GM19025 (cell line): ENCODE measurements around the gene TTLL6.
"Not testable (repeated sequence)": the region's sequence is repeated elsewhere in the genome, so short reads cannot be mapped to it uniquely, and the experiment has no call there.

ENCODE experiments used
- ATAC-seq: cut with Tn5 transposase; IDR thresholded peaks from one replicate; pipeline ENCODE4 v1.9.1; 2021; ENCODE audit warnings: mild to moderate bottlenecking, low read depth, moderate library complexity; ENCODE audit not compliant: unreplicated experiment

The TTLL6 gene

GRCh38 chr17:48726114-48726915 lies 90.7 kb downstream of the TTLL6 start:
- ATAC-seq = no peak

GRCh38 chr17:48725288-48726064 lies 91.6 kb downstream of the TTLL6 start:
- ATAC-seq = no peak

- no peak for ATAC-seq
Measured at GRCh38 chr17:48725004-48725287, 92.1 kb downstream of the TTLL6 start.

GRCh38 chr17:48724251-48725003 lies 92.6 kb downstream of the TTLL6 start:
- ATAC-seq = no peak

GRCh38 chr17:48723423-48724250 lies 93.4 kb downstream of the TTLL6 start:
- no peak for ATAC-seq

- no peak for ATAC-seq
Measured at GRCh38 chr17:48722915-48723422, 94.1 kb downstream of the TTLL6 start, which contains the start of gene PRAC2. TSS of gene PRAC2 (plus strand) at chr17:48723185. CDS start at chr17:48724411, 1,226 bp downstream.

- ATAC-seq = no peak
Measured at GRCh38 chr17:48722201-48722907, 94.7 kb downstream of the TTLL6 start, which contains the start of gene PRAC1. TSS of gene PRAC1 (minus strand) at chr17:48722518. CDS start at chr17:48722392, 126 bp downstream.

GRCh38 chr17:48721009-48721402 lies 96.0 kb downstream of the TTLL6 start:
- no peak for ATAC-seq

GRCh38 chr17:48720266-48721008 lies 96.6 kb downstream of the TTLL6 start:
- ATAC-seq = no peak

DNA sequence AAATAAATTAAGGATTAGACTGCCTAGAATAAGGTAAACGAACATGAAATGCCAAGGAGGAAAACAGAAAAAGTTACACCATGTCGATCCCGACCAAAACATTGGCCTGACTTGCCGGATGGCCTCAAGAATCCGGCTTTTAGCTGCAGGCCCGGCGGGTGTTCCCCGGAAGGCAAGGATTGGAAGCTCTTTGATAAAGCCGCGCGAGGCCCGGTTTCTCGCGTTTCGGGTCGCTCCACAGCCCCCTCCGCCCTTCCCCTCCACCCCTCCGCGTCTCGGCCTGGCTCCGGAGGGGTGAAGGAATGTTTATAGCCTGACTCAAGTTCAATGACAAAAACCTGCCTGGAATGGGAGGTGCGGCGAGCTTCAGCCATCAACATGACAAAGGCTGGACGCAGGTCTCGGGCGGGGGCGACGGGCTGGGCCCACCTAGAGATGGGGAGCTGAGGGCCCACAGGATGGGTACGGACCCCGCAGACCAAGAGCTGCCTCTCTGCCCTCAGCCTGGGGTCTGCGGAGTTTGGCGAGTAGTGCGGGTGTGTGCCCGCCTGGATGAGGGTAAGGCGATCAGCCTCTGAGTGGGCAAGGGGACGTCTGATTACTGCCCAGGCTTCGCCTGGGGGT lies 97.3 kb downstream of the TTLL6 start:
- no peak for ATAC-seq

GRCh38 chr17:48718761-48719641 lies 98.0 kb downstream of the TTLL6 start:
- ATAC-seq = no peak

DNA sequence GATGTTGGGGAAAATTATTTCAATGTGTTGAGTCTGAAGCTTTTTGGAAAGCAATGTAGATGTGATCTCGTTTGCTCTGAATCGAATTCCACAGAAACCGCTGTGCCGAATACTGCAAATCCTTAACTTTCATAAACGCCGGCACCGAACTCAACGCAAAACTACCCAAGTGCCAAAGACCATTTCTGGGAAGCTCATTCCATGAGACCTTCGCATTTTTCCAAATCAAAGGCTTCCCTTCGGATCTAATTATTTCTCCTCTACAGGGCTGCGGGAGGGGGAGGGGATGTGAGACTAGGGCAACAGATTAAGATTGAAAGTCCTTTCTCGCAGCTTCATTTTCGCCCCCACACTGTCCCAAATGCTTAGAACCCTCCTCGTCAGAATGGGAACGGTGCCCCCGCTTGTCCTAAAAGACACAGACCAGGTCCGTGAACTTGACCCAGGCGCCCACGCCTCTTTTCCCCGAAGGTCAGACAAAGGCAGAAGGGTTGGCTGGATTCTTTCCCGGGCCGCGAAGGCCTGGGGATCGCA lies 98.7 kb downstream of the TTLL6 start:
- no peak for ATAC-seq

GRCh38 chr17:48717367-48718226 lies 99.4 kb downstream of the TTLL6 start:
- no peak for ATAC-seq

- not testable (repeated sequence) for ATAC-seq
Measured at GRCh38 chr17:48716549-48716948, 100.5 kb downstream of the TTLL6 start.

DNA sequence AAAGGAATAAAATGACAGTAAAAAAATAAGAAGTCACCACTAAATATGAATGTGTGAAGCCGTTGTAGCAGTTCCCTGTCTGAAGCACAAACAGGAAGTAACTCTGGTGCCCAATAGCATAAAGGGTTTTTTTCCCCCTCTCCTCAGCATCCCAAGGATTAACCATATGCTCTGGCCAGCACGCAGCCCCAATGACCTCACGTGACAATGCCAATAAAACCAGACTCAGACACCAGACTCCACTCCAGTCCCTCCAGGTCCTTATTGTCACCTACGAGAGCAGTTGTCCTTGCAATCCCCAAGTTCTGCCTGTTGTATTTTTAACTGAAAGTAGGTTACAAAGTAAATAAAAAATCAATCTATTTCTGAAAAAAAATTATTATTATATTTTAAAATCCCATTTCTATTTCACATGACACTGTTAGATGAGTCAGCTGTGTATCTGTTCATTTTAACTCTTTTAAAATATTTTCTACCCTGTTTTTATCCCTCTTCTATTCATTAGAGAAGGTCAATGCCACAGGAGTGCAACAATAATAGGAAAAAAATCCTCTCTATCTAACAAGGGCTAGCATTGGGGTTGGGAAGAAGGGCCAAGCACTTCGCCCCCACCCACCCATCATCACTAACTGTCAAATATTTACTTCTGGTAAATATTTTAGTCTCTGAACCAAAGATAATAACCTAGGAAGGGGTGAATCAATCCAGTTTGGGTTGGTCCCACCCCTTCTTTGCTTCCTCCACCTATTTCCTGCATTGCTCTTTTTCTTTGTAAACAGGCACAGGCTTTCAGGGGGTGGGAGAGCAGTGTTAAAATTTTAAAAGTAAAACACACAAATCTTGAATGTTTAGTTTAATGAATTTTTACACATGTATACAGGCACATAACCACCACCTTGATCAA lies 101.3 kb downstream of the TTLL6 start:
- ATAC-seq = no peak
